CD4-positive, alpha-beta T cell treated with Interleukin-17A for 4 hours (primary cell): ENCODE data around the gene GGN.
"Not testable (repeated sequence)": the region's sequence is repeated elsewhere in the genome, so short reads cannot be mapped to it uniquely, and the experiment has no call there.

Experiments
- DNase-seq: peaks from one replicate; pipeline ENCODE4 v3.0.0-alpha.2; 2020; ENCODE audit warnings: mixed read lengths

The GGN gene, protein sequence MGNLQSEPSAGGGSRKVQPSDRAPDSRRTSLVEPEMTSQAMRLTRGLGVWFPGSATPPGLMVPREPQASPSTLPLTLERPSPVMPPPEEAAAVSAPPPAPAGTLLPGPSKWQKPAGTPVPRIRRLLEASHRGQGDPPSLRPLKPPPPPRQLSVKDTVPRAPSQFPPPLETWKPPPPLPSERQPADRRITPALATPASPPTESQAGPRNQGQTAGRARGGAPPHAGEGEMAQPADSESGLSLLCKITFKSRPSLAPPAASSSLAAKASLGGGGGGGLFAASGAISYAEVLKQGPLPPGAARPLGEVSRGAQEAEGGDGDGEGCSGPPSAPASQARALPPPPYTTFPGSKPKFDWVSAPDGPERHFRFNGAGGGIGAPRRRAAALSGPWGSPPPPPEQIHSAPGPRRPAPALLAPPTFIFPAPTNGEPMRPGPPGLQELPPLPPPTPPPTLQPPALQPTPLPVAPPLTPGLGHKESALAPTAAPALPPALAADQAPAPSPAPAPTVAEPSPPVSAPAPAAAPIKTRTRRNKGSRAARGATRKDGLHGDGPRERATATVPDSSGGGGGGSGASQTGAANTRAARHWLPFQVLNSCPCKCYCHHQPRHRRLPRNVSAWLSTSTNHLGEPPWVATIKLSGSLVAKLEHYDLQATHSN

DNA sequence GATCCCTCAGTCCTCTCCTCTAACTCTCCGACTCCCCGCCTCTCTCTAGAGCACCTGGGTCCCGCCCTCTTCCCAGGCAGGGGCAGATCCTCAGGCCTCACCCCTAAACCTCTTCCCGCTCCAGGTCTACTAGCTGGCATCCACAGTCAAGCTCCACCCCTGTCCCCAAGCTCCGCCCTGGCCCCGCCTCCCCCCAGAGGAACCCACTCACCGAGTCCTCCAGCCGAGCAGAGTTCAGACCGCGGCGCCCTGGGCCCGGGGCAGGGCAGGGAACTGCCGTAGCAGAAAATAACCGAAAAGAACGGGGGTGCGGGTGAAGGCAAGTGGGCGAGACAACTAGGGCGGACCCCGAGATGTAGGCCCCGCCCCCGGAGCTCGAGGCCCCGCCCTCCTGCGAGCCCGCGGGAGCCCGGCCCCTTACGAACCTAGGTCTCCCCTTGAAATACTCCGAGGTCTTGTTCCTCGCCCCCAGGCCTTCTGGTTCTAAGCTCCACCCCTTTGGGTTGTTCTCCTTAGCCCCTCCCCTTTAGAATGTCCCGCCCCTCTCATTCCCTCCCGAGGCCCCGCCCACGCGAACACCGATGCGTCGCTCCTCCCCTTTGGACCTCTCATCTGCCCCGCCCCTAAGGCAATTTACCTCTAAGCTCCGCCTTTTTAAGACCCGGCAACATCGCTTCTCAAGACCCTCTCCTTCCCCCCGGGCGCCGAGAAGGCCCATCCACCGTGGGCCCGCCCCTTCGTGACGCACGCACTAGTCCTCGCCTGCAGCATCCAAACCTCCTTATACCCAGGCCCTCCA lies at the start of gene GGN:
Gene GGN, minus strand, starts transcription at position 485 of the 799 bp plus-strand sequence. CDS start 773 bp downstream, outside the sequence.
- DNase-seq = peak; percentile 84

DNA sequence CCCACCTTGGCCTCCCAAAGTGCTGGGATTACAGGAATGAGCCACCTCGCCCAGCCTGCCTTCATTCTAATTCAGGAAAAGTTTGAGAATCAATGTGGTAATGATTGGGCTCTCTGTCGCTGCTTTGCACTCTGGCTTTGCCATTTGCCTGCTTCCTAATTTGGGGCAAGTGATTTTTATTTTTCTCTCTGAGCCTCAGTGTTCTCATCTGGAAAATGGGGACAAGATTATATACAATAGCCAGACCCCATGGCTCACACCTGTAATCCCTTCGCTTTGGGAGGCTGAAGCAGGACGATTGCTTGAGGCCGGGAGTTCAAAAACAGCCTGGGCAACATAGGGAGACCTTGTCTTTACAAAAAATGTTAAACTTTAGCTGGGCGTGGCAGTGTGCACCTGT lies 49.5 kb upstream of the GGN start:
- DNase-seq = no peak

DNA sequence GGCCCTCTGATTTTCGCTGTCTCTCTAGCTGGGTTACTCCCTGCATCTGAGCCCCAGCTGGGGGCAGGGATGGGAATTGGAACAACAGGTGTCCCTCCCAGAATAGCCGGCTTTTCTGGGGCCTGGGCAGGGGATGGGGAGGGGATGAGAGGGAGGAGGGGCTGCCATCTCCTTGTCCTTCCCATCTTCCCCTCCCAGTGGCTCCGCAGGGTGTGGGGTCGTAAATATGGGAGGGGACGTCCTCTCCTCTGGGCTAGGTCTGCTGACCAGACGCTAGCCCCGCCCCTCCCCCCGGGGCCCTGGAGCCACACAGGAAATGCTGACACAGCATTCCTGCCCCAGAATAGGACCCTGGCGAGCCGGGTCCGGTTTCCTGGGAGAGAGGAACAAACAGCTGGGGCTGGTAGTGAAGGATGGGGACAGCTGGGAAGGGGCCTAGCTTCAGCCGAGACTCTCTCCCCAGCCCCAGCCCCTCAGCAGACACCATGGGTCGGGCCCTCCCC lies 46.8 kb upstream of the GGN start:
- DNase-seq = no peak

DNA sequence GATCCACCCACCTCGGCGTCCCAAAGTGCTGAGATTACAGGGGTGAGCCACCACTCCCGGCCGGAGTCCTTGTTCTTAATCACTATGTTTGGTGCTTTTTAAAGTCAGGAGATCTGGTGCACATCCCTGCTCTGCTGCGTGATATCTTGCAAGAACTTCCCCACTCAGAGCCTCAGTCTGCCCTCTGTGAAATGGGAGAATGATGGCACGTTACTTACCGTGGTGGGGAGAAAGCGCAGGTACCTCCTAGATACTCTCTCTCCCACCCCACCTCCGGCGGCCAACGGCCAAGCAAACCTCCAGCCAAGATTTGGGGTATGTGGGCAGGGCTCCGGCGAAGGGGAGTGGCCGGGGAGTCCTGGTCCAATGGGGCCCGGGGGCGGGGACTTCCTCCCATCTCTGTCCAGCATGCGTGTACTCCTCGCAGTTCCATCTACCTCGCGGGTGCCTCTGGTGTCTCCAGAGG lies 45.5 kb upstream of the GGN start, which contains the start of gene RYR1:
Gene RYR1, plus strand, starts transcription at position 424 of the 466 bp plus-strand sequence. CDS start 139 bp downstream, outside the sequence.
- peak; percentile 62 for DNase-seq

DNA sequence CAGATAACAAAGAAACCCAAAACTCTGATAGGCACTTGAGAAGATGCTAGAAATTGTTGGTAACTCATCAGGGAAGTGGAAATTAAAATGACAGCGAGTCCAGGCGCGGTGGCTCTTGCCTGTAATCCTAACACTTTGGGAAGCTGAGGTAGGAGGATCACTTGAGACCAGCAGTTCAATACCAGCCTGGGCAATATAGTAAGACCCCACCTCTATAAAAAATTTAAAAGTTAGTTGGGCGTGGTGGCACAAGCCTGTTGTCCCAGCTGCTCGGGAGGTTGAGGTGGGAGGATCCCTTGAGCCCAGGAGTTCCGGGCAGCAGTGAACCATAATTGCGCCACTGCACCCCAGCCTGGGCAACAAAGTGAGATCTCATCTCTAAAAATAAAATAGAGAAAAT lies 43.1 kb upstream of the GGN start:
- DNase-seq = no peak

DNA sequence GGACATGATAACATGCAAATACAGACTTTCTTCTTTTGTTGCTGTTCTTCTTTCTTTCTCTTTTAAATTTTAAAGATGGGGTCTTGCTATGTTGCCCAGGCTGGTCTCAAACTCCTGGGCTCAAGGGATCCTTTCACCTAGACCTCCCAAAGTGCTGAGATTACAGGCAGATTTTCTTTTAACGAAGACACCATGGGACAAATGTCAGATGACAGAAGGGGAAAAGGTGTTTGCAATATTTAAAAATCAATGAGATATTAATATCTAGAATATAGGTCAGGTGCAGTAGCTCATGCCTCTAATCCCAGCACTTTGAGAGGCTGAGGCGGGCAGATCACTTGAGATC lies 42.0 kb upstream of the GGN start:
- no peak for DNase-seq

DNA sequence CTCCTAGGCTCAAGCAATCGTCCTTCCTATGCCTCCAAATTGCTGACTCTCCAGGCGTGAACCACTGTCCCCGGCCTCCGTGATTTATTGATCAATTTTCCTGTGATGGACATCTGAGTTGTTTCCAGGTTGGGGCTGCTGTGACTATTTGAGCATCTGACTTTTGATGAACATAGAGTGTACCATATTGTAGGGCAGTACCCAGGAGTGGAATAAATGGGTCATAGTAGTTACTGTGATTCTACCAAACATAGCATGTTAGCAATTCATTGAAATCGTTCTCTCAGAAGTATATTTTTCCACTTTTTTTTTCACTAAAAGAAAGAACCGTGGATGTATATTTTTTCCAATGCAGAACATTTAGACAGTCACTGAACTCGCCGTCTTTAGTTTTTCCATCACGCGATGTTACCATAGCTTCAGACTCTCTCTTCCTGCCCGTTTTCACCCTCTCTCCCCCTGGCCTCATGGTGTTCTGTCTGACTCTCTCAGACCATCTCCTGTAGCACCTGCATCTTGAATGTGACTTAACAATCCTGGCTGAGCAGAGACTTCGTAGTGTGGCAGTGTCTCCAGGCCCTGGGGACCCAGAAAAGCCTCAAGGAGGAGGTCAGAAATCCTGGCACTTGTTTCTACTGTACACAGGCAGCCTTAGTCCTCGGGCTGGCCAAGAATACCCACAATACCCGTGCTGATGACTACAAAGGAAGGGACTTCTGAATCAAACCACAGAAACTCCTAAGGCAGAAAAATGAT lies 41.4 kb upstream of the GGN start:
- no peak for DNase-seq

DNA sequence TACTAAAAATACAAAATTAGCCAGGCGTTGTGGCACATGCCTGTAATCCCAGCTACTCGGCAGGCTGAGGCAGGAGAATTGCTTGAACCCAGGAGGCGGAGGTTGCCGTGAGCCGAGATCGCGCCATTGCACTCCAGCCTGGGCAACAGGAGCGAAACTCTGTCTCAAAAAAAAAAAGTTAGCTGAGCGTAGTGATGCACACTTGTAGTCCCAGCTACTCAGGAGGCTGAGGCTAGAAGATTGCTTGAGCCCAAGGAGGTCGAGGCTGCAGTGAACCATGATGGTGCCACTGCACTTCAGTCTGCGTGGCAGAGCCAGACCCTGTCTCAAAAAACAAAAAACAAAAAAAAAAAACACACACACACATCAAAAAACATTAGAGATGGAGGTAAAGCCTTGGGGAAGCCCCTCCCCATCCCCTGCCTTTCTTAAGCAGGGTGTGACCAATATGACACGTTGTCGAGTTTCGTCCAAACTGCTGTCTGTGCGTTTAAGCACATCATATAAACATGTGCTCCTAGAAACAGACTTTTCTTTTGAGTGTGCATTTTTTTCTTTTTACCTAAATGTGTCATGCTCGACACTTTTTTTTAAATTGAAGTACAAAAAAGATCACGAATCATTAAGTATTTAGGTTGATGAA lies 39.3 kb upstream of the GGN start:
- DNase-seq = peak; percentile 29

DNA sequence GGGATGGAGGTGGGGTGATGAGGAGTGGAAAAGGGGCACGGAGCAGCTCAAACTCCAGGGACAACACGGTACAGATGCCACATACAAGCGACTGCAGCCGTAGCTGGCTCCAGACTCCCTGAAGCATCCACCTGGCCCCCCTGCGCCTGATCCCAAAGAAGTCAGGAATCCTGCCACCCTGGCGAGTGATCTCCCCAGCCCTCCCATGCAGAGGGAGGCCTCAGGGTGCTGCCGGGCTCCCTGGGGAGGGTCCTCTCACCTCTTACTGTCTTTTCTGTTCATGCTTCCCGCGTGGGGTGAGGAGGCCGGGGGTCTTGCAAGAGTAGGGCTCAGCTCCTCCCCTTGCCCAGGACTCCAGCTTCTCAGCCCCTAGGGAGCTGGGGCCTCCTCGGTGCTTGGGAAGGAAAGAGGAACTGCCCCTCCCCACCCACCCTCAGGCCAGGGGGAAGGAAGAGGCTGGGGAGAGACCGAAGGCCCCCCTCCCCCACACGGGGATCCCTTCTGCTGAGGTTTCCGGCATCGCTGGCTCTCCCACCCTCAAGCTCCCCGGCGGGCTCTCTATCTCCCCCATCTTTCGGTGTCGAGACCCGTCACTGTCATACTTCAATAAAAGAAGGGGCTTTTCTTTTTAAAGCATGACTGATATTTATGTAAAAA lies 38.1 kb upstream of the GGN start, which contains the start of gene RASGRP4:
Gene RASGRP4, minus strand, starts transcription at position 410 of the 657 bp plus-strand sequence. Its CDS starts 128 bp downstream, at position 282.
- peak; percentile 48 for DNase-seq

DNA sequence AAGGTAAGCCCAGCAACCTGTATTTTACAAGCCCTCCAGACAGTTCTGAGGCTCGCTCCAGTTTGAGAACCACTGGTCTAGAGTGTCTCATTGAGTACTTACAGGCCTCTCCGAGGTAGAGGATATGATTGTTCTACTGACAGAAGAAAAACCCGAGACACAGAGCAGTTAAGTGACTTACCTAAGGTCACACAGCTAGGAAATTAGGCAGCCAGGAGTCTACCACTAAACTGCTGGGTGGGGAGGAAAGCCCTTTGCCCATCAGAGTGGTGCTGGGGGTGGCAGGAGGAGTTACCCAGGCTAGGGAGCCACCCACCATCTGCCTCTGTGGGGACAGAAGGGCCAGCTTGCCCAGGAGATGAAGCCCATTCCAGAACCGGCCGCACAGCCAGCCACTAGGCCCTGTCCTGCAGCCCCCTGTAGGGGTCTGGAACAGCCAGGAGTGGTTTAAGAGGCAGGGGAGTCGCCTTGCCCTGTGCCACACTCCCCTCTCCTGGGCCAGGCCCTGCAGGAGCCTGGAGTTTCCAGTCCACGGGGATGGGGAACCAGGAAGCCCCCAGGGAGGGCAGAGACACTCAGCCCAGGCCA lies 37.5 kb upstream of the GGN start:
- DNase-seq = no peak

DNA sequence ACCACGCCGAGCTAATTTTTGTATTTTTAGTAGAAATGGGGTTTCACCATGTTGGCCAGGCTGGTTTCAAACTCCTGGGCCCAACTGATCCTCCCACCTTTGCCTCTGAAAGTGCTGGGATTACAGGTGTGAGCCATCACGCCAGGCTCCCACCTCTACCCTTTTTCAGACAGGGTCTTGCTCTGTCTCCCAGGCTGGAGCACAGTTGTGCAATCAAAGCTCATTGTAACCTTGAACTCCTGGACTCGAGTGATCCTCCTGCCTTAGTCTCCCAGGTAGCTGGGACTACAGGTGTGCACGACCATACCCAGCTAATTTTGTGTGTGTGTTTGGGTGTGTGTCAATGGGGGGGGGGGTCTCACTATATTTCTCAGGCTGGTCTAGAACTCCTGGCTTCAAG lies 36.4 kb upstream of the GGN start:
- DNase-seq = no peak

DNA sequence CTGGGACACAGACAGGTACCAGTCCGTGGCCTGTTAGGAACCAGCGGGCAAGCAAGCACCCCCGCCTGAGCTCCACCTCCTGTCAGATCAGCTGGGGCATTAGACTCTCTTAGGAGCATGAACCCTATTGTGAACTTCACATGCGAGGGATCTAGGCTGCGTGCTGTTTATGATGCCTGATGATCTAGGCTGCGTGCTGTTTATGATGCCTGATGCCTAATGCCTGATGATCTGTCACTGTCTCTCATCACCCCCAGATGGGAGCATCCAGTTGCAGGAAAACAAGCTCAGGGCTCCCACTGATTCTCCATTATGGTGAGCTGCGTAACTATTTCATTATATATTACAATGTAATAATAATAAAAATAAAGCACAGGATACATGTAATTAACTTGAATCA lies 34.6 kb upstream of the GGN start:
- DNase-seq = no peak

DNA sequence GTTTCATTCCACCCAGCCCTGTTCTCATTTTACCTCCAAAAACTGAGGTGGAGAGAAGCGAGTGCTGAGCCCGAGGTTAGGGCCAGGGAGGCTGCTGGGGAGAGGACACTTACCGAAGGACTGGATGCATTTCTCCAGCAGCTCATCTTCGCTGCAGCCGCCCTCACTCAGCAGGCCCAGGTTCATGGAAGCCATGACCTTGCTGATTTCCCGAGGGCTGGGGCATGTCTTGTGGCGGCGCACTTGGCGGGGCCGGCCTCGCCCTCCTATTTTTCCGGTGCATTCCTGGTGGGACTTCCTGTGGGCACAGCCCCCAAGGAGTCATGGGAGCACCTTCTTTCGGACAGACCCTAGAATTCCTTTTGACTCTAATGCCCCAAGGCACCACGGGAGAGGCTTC lies 34.0 kb upstream of the GGN start:
- no peak for DNase-seq

DNA sequence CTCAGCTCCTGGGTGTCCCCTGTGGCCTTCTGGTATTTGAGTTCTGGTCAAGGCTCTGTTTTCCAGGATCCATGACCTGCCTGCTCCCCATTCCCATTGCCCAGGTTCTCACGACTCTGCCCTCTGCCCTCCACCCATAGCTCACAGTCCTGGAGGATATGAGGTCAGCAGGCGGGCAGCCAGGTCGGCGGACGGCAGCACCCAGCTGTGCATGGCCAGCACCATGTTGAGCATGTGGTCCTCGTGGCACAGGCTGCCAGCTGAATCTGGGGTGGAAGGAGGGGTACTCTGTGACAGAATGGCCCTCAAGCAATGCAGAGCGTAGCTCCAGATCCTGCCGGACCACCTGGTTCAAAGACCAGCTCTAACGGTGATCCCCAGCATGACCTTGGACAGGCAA lies 33.1 kb upstream of the GGN start:
- DNase-seq = no peak

DNA sequence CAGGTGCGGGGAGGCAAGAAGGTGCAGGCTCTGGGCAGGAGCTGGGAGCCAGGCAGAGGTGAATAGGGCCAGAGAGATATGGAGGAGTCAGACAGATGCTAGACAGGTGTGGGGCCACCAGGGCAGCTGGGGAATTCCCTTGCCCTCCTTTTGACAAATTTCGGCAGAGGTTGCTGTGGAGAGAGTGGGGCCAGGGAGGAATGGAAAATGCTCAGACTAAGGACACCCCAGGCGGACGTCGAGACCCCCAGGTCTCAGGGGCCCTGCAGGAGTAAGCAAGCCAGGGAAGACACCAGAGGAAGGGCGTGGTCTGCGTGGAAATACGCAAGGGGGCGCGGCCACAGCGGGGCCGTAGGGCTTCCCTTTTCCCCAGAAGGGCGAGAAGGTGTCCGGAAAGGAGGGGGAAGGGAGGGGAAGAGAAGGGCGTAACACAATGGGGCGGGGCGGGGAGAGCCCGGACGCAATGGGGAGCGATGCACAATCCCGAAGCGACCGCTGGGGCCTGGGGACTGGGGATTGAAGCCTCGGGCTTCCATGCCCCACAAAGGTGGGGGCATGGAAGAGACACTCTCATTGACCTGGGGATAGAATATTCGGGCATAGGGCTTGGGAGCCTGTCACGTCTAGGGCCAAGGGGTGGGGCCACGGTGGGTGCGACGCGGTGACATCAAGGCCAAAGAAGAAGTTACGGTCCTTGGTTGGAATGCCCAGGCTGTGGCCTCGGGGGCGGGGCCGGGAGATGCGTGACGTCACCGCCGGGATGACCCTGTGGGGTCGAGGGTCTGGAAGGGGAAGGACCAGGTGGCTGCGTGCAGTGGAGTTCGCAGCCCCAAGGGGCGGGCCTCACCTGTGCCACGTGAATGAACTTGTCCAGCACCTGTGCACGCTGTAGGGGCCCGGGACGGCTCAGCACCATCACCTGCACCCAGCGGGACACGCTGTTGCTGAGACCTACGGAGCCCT lies 30.0 kb upstream of the GGN start:
- peak; percentile 74 for DNase-seq

DNA sequence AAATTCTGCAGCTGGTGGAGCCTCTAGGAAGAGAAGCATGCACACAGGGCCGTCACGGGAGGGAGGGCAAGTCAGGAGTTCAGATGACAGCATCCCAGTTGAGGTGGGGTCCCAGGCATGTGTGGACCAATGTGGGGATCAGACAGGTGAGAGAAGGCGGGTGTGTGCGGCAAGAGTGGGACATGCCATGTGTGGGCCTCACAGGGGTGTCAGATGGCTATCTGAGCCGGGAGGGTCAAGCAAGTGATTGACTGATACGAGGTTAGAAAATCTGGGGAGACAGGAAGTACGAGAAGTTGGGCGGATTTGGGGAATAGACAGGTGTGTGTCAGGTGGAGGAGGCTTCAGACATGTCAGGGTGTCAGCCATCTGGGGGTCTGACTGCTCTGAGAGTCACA lies 29.3 kb upstream of the GGN start:
- DNase-seq = no peak

DNA sequence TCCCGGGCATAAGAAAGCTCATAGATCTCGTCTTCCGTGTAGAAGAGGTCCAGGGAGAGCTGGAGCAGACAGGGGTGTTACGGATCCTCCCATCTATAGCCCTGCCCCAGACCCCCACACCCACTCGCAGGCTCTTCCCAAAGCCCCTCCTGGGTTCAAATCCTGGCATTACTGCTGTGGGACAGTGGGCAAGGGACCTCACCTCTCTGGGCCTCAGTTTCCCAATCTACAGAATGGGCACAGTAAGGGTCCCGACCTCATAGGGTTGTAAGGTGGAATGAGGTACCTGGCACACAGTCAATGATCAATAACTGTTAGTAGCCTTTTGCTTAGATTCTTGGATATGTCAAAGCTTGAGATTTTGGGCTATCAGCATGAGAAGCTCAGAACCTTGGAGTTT lies 25.6 kb upstream of the GGN start:
- DNase-seq = no peak

DNA sequence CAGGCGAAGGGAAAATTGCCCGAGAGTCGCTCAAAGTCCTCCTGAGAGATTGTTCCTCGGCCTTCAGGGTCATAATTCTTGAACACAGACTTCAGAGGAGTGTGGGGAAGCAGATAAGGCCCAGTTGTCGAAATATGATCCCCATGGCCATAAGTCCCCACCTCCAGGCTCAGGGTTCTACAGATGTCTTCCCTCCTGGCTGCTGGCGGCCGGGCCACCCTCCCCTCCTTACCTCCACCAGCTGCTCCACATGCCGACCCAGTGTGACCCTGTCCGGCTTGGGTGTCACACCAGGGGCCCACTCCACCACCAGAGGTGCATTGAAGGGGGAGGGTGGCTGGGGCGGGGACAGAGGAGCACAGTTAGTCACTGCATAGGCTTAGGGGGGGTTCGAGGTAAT lies 25.1 kb upstream of the GGN start:
- DNase-seq = no peak

DNA sequence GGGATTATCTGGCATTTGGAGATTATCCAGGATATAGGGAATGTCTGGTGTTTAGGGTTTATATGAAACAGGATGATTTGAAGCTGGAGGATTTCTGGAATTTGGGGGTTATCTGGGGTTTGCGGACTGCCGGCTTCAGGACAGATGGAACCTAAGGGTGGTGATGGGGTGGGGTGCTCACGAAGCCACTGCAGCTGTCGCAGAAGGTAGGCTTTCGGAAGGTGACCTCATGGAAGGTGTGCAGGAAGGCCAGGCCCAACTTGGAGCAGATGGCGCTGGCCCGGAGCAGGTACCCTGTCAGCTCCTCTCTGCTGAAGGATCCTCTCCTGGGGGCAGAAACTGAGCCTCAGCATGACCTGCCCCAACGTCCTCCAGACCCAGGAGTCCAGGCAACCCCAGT lies 24.7 kb upstream of the GGN start:
- no peak for DNase-seq

DNA sequence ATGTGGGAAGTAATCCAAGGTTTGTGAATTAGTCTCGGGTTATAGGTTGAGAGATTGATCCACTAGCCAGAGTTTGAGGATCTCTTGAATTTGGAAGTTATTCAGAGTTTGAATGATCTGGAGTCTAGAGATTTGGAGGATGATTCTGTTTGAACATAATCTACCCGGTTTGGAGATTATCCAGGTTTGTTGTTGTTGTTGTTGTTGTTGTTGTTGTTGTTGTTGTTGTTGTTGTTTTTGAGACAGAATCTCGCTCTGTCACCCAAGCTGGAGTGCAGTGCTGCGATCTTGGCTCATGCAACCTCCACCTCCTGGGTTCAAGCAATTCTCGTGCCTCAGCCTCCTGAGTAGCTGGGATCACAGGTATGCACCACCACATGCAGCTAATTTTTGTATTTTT lies 24.1 kb upstream of the GGN start:
- not testable (repeated sequence) for DNase-seq
